ENCODE data around the gene ADM5.

The ADM5 gene

GRCh38 chr19:49680421-49681351, 8.7 kb upstream of the ADM5 start:
- DNase-seq (ENCODE audit: extremely low read depth, low read depth), result no peak
- peak overlapping the region; percentile 99 for H3K4me3 ChIP-seq (replicated peaks; ENCODE audit: low read depth, low read length)
- TF ChIP-seq, protein P1, sequence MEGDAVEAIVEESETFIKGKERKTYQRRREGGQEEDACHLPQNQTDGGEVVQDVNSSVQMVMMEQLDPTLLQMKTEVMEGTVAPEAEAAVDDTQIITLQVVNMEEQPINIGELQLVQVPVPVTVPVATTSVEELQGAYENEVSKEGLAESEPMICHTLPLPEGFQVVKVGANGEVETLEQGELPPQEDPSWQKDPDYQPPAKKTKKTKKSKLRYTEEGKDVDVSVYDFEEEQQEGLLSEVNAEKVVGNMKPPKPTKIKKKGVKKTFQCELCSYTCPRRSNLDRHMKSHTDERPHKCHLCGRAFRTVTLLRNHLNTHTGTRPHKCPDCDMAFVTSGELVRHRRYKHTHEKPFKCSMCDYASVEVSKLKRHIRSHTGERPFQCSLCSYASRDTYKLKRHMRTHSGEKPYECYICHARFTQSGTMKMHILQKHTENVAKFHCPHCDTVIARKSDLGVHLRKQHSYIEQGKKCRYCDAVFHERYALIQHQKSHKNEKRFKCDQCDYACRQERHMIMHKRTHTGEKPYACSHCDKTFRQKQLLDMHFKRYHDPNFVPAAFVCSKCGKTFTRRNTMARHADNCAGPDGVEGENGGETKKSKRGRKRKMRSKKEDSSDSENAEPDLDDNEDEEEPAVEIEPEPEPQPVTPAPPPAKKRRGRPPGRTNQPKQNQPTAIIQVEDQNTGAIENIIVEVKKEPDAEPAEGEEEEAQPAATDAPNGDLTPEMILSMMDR (IDR thresholded peaks at IDR 0.05; ENCODE audit: low read depth, low read length, missing control alignments), result peak; percentile 99

DNA sequence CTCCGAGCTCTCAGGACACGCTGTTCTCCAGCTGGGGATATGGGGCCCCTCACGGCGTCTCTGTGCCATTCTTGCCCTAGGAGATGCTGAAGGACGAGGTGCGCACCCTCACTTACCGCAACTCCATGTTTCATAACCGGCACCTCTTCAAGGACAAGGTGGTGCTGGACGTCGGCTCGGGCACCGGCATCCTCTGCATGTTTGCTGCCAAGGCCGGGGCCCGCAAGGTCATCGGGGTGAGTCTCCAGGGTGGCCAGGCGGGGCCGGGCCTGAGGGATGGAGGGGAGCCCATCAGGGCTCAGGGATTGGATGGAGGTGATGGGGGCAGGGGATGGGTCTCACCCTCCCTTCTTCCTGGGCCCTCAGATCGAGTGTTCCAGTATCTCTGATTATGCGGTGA, 7.6 kb upstream of the ADM5 start:
- TF ChIP-seq, protein P1 (IDR thresholded peaks at IDR 0.05; ENCODE audit: low read depth, low read length, missing control alignments), result no peak
- DNase-seq (ENCODE audit: extremely low read depth, low read depth), result no peak
- no peak overlapping the region for H3K4me3 ChIP-seq (replicated peaks; ENCODE audit: low read depth, low read length)

- H3K4me3 ChIP-seq (replicated peaks; ENCODE audit: low read depth, low read length), result no peak overlapping the region
- TF ChIP-seq, protein P1 (IDR thresholded peaks at IDR 0.05; ENCODE audit: low read depth, low read length, missing control alignments), result no peak
- no peak for DNase-seq (ENCODE audit: extremely low read depth, low read depth)
Measured at GRCh38 chr19:49682274-49682673, 7.1 kb upstream of the ADM5 start.

DNA sequence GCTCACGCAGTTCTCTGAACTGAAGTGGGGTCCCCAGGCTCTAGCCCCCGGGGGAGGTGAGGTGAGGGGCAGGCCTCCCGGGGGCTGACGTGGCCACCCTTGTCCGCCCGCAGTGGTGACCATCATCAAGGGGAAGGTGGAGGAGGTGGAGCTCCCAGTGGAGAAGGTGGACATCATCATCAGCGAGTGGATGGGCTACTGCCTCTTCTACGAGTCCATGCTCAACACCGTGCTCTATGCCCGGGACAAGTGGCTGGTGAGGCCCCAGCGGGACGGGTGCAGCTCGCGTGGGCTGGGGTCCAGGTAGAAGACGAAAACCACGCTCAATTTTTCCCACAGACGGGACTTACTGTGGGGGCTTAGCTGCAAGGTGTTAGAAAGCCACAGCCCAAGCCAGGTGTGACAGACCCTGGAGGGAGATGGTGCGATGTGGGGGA, 5.6 kb upstream of the ADM5 start:
- DNase-seq (ENCODE audit: extremely low read depth, low read depth), result no peak
- H3K4me3 ChIP-seq (replicated peaks; ENCODE audit: low read depth, low read length), result no peak overlapping the region
- TF ChIP-seq, protein P1 (IDR thresholded peaks at IDR 0.05; ENCODE audit: low read depth, low read length, missing control alignments), result no peak

DNA sequence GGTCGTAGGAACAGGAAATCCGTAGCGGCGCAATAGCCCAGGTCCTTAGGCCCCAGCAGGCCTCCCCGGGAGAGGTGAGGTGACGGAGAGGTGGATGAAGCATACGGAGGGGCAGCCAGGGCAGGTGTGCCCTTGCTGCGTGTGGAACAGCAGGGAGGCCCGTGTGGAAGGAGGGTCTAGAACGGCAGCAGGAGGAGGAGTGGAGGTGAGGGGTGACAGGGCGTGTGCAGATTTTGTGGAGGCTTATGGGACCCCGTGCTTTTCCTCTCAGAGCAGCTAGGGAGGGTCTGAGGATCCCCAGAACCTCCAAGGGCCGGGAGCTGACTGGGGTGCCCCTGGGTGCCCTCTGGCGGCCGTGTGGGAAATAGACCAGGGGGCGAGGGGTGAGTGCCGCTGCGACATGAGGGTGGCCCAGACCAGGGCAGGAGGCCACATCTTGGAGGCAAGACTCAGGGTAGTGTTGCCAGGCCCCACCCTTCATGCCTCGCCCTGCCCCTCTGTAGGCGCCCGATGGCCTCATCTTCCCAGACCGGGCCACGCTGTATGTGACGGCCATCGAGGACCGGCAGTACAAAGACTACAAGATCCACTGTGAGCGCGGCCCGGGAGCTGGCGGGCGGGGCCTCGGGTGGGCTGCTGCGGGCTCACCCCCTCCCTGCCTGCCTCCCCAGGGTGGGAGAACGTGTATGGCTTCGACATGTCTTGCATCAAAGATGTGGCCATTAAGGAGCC, 5.0 kb upstream of the ADM5 start:
- DNase-seq (ENCODE audit: extremely low read depth, low read depth), result no peak
- TF ChIP-seq, protein P1 (IDR thresholded peaks at IDR 0.05; ENCODE audit: low read depth, low read length, missing control alignments), result peak; percentile 55
- no peak overlapping the region for H3K4me3 ChIP-seq (replicated peaks; ENCODE audit: low read depth, low read length)

DNA sequence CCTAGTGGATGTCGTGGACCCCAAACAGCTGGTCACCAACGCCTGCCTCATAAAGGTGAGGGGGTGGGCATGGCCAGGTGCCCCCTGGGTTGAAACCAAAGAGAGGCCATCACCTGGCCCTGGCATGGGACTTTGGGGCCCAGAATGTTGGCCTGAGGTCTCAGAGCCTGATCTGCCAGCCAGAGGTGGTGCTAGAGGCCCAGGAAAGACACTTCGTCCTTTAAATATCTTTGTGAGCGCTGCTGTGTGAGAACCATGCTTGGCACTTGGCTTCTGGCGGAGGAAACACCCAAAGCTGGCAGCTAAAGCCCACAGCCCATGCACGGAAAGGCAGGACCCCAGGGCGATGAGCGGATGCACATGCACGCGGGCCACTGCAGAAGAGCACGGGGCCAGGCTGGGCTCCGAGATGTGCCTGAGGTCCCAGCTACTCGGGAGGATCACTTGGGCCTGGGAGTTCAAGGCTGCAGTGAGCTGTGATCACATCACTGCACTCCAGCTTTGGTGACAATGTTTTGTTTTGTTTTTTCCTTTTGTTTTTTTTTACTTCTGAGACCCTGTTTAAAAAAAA, 4.3 kb upstream of the ADM5 start:
- H3K4me3 ChIP-seq (replicated peaks; ENCODE audit: low read depth, low read length), result no peak overlapping the region
- TF ChIP-seq, protein P1 (IDR thresholded peaks at IDR 0.05; ENCODE audit: low read depth, low read length, missing control alignments), result no peak
- DNase-seq (ENCODE audit: extremely low read depth, low read depth), result no peak

Data from HFF-Myc (cell line).